ENCODE data around the gene TMOD3.
A peak's percentile ranks its signal among the peaks of the same experiment; 100 is the strongest.
"Not testable (repeated sequence)": the region's sequence is repeated elsewhere in the genome, so short reads cannot be mapped to it uniquely, and the experiment has no call there.

TMOD3 gene

GRCh38 chr15:51864408-51865056 lies 35.1 kb downstream of the TMOD3 start:
- DNase-seq (ENCODE audit: low read depth) = no peak

GRCh38 chr15:51865317-51865716 lies 35.9 kb downstream of the TMOD3 start:
- no peak for DNase-seq (ENCODE audit: low read depth)

GRCh38 chr15:51866161-51866560 lies 36.7 kb downstream of the TMOD3 start:
- no peak for DNase-seq (ENCODE audit: low read depth)

- DNase-seq (ENCODE audit: low read depth) = no peak
Measured at GRCh38 chr15:51866751-51867150, 37.3 kb downstream of the TMOD3 start.

GRCh38 chr15:51869060-51869421 lies 39.6 kb downstream of the TMOD3 start:
- DNase-seq (ENCODE audit: low read depth) = peak; percentile 79

GRCh38 chr15:51870774-51871173 lies 41.3 kb downstream of the TMOD3 start:
- DNase-seq (ENCODE audit: low read depth) = no peak

GRCh38 chr15:51874751-51875644 lies 45.5 kb downstream of the TMOD3 start:
- DNase-seq (ENCODE audit: low read depth) = peak; percentile 97

- no peak for DNase-seq (ENCODE audit: low read depth)
Measured at GRCh38 chr15:51876169-51876568, 46.7 kb downstream of the TMOD3 start.

- no peak for DNase-seq (ENCODE audit: low read depth)
Measured at GRCh38 chr15:51878446-51879386, 49.3 kb downstream of the TMOD3 start.

- no peak for DNase-seq (ENCODE audit: low read depth)
Measured at GRCh38 chr15:51879555-51879954, 50.1 kb downstream of the TMOD3 start.

GRCh38 chr15:51883271-51883837 lies 53.9 kb downstream of the TMOD3 start:
- DNase-seq (ENCODE audit: low read depth) = peak; percentile 64

- no peak for DNase-seq (ENCODE audit: low read depth)
Measured at GRCh38 chr15:51884041-51884440, 54.6 kb downstream of the TMOD3 start.

- DNase-seq (ENCODE audit: low read depth) = no peak
Measured at GRCh38 chr15:51884517-51885236, 55.2 kb downstream of the TMOD3 start.

GRCh38 chr15:51885758-51886157 lies 56.3 kb downstream of the TMOD3 start:
- not testable (repeated sequence) for DNase-seq (ENCODE audit: low read depth)

- no peak for DNase-seq (ENCODE audit: low read depth)
Measured at GRCh38 chr15:51887887-51888592, 58.6 kb downstream of the TMOD3 start.

- no peak for DNase-seq (ENCODE audit: low read depth)
Measured at GRCh38 chr15:51888593-51889195, 59.2 kb downstream of the TMOD3 start.

GRCh38 chr15:51889486-51889885 lies 60.0 kb downstream of the TMOD3 start:
- DNase-seq (ENCODE audit: low read depth) = no peak

- DNase-seq (ENCODE audit: low read depth) = no peak
Measured at GRCh38 chr15:51904421-51904820, 75.0 kb downstream of the TMOD3 start.

GRCh38 chr15:51904931-51905330 lies 75.5 kb downstream of the TMOD3 start:
- DNase-seq (ENCODE audit: low read depth) = no peak
